PC-3 (cell line): ENCODE measurements around the gene HIPK2. TPM values are rescaled to one million over a fixed set of nuclear protein-coding genes. Genes with fewer than 3 reads are reported as not detected.
A peak's percentile ranks its signal among the peaks of the same experiment; 100 is the strongest.

Source experiments
- ATAC-seq: fragments of 200-7000 bp; cut with Tn5 transposase; 2 replicates; pipeline ENCODE4 v1.9.1; 2020; ENCODE audit warnings: mild to moderate bottlenecking, moderate library complexity
- Bru-seq: library from RNA; stranded (reverse); fragments of 400-500 nt; gene quantifications from one replicate; lab custom pipeline; 2021; lab: Mats Ljungman, UMichigan
- BruChase-seq, 2 experiments: library from RNA; stranded (reverse); fragments of 400-500 nt; gene quantifications; one replicate each; lab custom pipeline; 2021; lab: Mats Ljungman, UMichigan
- BruUV-seq: library from RNA; stranded (reverse); fragments of 400-500 nt; replicated peaks from 2 replicates; lab custom pipeline; 2021; lab: Mats Ljungman, UMichigan
- CTCF ChIA-PET: fragments of 300-600 bp; sonication (Branson Sonifier 250); formaldehyde crosslinking; loops from one replicate; lab custom pipeline; 2022; ENCODE audit warnings: antibody characterized with exemption; lab: Charles Lee
- POLR2A ChIA-PET: fragments of 300-600 bp; sonication (Branson Sonifier 250); formaldehyde crosslinking; loops from one replicate; lab custom pipeline; 2022; ENCODE audit warnings: antibody characterized with exemption; ENCODE audit not compliant: unreplicated experiment; lab: Charles Lee
- DNase-seq: peaks from one replicate; pipeline ENCODE4 v3.0.0-alpha.2; 2015
- H2AFZ ChIP-seq: fragments of 300-600 bp; sonication (generic); 2 replicates; pipeline ENCODE4 v1.6.0; 2016; ENCODE audit warnings: antibody characterized with exemption, low read length
- H3F3A ChIP-seq: fragments of 300-600 bp; sonication (generic); one replicate; pipeline ENCODE4 v1.6.0; 2017; ENCODE audit warnings: antibody characterized with exemption, low read length, control low read depth, mild to moderate bottlenecking; ENCODE audit not compliant: unreplicated experiment
- H3K27ac ChIP-seq: fragments of 300-600 bp; sonication (generic); 2 replicates; pipeline ENCODE4 v1.5.1; 2016; ENCODE audit warnings: mild to moderate bottlenecking, low read length
- H3K27me3 ChIP-seq: fragments of 300-600 bp; sonication (generic); 2 replicates; pipeline ENCODE4 v1.6.1; 2016; ENCODE audit warnings: low read length, mixed read lengths
- H3K36me3 ChIP-seq: fragments of 300-600 bp; sonication (generic); 2 replicates; pipeline ENCODE4 v1.6.1; 2016; ENCODE audit warnings: low read depth, mixed run types, low read length, mixed read lengths
- H3K4me1 ChIP-seq: fragments of 300-600 bp; sonication (generic); 2 replicates; pipeline ENCODE4 v1.5.1; 2016; ENCODE audit warnings: low read length; ENCODE audit not compliant: insufficient read depth
- H3K4me2 ChIP-seq: fragments of 300-600 bp; sonication (generic); 2 replicates; pipeline ENCODE4 v1.6.0; 2016; ENCODE audit warnings: low read length
- H3K4me3 ChIP-seq: fragments of 300-600 bp; sonication (generic); 2 replicates; pipeline ENCODE4 v1.5.1; 2016; ENCODE audit warnings: mild to moderate bottlenecking, low read length, mixed read lengths
- H3K79me2 ChIP-seq: fragments of 300-600 bp; sonication (generic); 2 replicates; pipeline ENCODE4 v1.6.1; 2017; ENCODE audit warnings: low read length, mixed read lengths
- H3K9ac ChIP-seq: fragments of 300-600 bp; sonication (generic); 2 replicates; pipeline ENCODE4 v1.6.0; 2016; ENCODE audit warnings: mild to moderate bottlenecking, low read length
- H3K9me2 ChIP-seq: fragments of 300-600 bp; sonication (generic); replicated peaks from 2 replicates; pipeline ENCODE4 v1.6.1; 2016; ENCODE audit warnings: mixed run types, low read length, mixed read lengths
- H3K9me3 ChIP-seq: fragments of 300-600 bp; sonication (generic); 2 replicates; pipeline ENCODE4 v1.6.1; 2016; ENCODE audit warnings: low read length, mixed read lengths
- H4K20me1 ChIP-seq: fragments of 300-600 bp; sonication (generic); 2 replicates; pipeline ENCODE4 v1.6.1; 2016; ENCODE audit warnings: low read length, mixed read lengths
- CTCF ChIP-seq: fragments of 300-600 bp; sonication (generic); conservative IDR thresholded peaks from 2 replicates; pipeline ENCODE4 v1.5.1; 2017; ENCODE audit warnings: antibody characterized with exemption, low read depth, mild to moderate bottlenecking, low read length
- EZH2 ChIP-seq: fragments of 300-600 bp; sonication (generic); IDR thresholded peaks from one replicate; pipeline ENCODE4 v1.6.1; 2017; ENCODE audit warnings: antibody characterized with exemption, mild to moderate bottlenecking, low read length; ENCODE audit not compliant: unreplicated experiment
- EZH2phosphoT487 ChIP-seq: fragments of 300-600 bp; sonication (generic); IDR thresholded peaks from 2 replicates; pipeline ENCODE4 v1.6.1; 2018; ENCODE audit warnings: mild to moderate bottlenecking, antibody characterized with exemption, low read length, borderline replicate concordance
- intact Hi-C: fragments of 100-400 bp; cut with micrococcal nuclease; formaldehyde crosslinking; loops from 2 replicates; pipeline ENCODE4 v1.9.0; 2023
- long read RNA-seq: library from polyadenylated mRNA; unstranded; transcript quantifications from one replicate; pipeline ENCODE4 v2.0.0, GENCODE V29; 2021; ENCODE audit not compliant: unreplicated experiment
- total RNA-seq: library from RNA; depleted of rRNA; stranded (reverse); fragments of >200 nt; gene quantifications from 2 replicates; pipeline ENCODE4 v1.2.3, GENCODE V29; 2014; rRNA removed

The HIPK2 gene
- total RNA-seq = 38.1 and 46.0 TPM in 2 replicates
- Bru-seq, nascent RNA = percentile 98 among the genes with signal in this experiment
- percentile 96 among the genes with signal in this experiment for BruChase-seq, experiment 1, labeled RNA remaining after a 6-hour chase
- BruChase-seq, experiment 2, labeled RNA remaining after a 2-hour chase = percentile 97 among the genes with signal in this experiment
- long read RNA-seq, partial matches to known transcripts = 17 of 551 reads
- long read RNA-seq, other reads (novel, unspliced or antisense) = 534 of 551 reads

GRCh38 chr7:139777948-139778841 lies at the start of gene HIPK2:
HIPK2 (minus strand) TSS chr7:139777998; CDS start chr7:139777623, 375 bp downstream.
- Histone ChIP-seq H3K4me3 (peak within 1 kb of the TSS; percentile 84), H3K27ac (peak within 1 kb of the TSS; percentile 99), H3K4me2 (peak within 1 kb of the TSS; percentile 94), H3K36me3 (peaks cover 8% of the 10 kb centered on the region; the same call in 1 of the 2 replicates), H3K4me1 (peaks cover 46% of the 10 kb centered on the region), H3F3A (peaks cover 18% of the 10 kb centered on the region), H3K79me2 (peaks cover 71% of the 10 kb centered on the region), H3K9me2 (no peaks in the 10 kb centered on the region), H3K9me3 (no peaks in the 10 kb centered on the region), H3K9ac (peak within 1 kb of the TSS; percentile 98), H2AFZ (peak within 1 kb of the TSS; percentile 81), H4K20me1 (0 out of 2 replicates have a peak, but pooled peaks cover 1% of the 10 kb centered on the region), H3K27me3 (no peaks in the 10 kb centered on the region)
- ChIA-PET CTCF (interaction anchor here (0.7 kb wide), 1 partner anchor 125 kb away, joined by 4 read pairs; no protein-coding TSS in a partner anchor), POLR2A (interaction anchor here (0.6 to 0.7 kb wide), 2 partner anchors 97 to 190 kb away, joined by 7 read pairs; no protein-coding TSS in a partner anchor)
- ATAC-seq (peak; percentile 48), DNase-seq (peak; percentile 81)
- intact Hi-C loops = loop anchor here (2.0 to 5.0 kb wide), 3 partner anchors 173 to 399 kb away; partner anchors contain the start of gene KDM7A
- BruUV-seq = TSS peak; percentile 5
- TF ChIP-seq EZH2 (no peak), CTCF (no peak), EZH2phosphoT487 (no peak)

GRCh38 chr7:139827042-139827441 lies 49.2 kb upstream of the HIPK2 start:
- Histone ChIP-seq H4K20me1 (no peaks in the 10 kb centered on the region), H3K27me3 (no peaks in the 10 kb centered on the region), H3F3A (no peaks in the 10 kb centered on the region), H2AFZ (no peak overlapping the region), H3K79me2 (no peaks in the 10 kb centered on the region), H3K4me2 (no peak overlapping the region), H3K4me1 (peaks cover 22% of the 10 kb centered on the region), H3K27ac (no peak overlapping the region), H3K36me3 (no peaks in the 10 kb centered on the region), H3K9ac (no peak overlapping the region), H3K9me2 (no peaks in the 10 kb centered on the region), H3K9me3 (no peaks in the 10 kb centered on the region), H3K4me3 (no peak overlapping the region)
- 0 out of 2 replicates have a peak, but pooled peaks have one; percentile 7 for ATAC-seq
- peak; percentile 19 for DNase-seq
- POLR2A ChIA-PET = interaction anchor here (0.7 kb wide), 1 partner anchor 108 kb away, joined by 5 read pairs; no protein-coding TSS in a partner anchor
- intact Hi-C loops = loop anchor here (5.0 kb wide), 1 partner anchor 45 kb away; no protein-coding TSS in a partner anchor
- TF ChIP-seq EZH2 (no peak), EZH2phosphoT487 (no peak), CTCF (no peak)
- CTCF ChIA-PET = no interaction called here
- no TSS peak for BruUV-seq
